Measurements from ENCODE around the gene CSTPP1. TPM values are rescaled to one million over a fixed set of nuclear protein-coding genes. Genes with fewer than 3 reads are reported as not detected.

Gene CSTPP1
- total and polyA plus RNA-seq, 2 of the 8 experiments (the other 6 are each of a cell fraction or from before 2014, with no cell fraction given), result 24.2 to 28.7 TPM

DNA sequence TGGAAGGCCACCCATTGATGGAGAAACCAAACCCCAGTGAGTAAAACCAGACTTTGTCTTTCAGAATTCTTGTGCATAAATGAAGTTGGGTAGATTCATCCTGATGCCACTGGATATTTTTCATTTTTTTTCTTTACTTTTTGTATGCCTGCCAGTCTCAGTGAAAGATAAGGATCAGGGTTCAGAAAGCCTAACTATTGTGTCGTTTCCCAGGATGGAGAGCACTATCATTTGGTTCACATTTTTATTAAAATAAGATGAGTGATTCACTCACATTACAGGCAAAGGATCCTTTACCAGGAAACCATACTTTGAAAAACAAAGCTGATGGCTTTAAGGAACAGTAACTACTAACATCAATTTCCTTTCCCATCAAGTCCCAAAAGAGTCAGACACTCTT, 188.1 kb downstream of the CSTPP1 start:
- no peak overlapping the region for H2BK20ac ChIP-seq (ENCODE audit: low read length)
- no peak overlapping the region for H3K23ac ChIP-seq (ENCODE audit: insufficient read length)
- no peak overlapping the region for H4K5ac ChIP-seq (ENCODE audit: insufficient read length, low read depth, low read length)
- H3K9me3 ChIP-seq (ENCODE audit: insufficient read depth in 2 of 2, low read depth in 1 of 2, low read length in 1 of 2), result no peaks in the 10 kb centered on the region
- no peaks in the 10 kb centered on the region for H3K79me1 ChIP-seq (ENCODE audit: low read depth, low read length)
- peaks cover 0 to 7% (median 1%) of the 10 kb centered on the region in 4 experiments; a peak in 3 of 7 replicates for H3K4me1 ChIP-seq (replicated peaks in 1 of 4; ENCODE audit: control insufficient read depth in 3 of 4, insufficient read depth in 4 of 4, low read length in 3 of 4)
- CTCF ChIA-PET (ENCODE audit: partially characterized antibody), result no interaction called here
- no peaks in the 10 kb centered on the region for H3K36me3 ChIP-seq (ENCODE audit: control insufficient read depth in 2 of 4, insufficient read depth in 4 of 4, low read length in 3 of 4)
- H3K56ac ChIP-seq (replicated peaks; ENCODE audit: insufficient read length, low read depth, low read length), result no peak overlapping the region
- no peak overlapping the region for H2BK12ac ChIP-seq (ENCODE audit: low read depth, low read length)
- H3K4ac ChIP-seq (replicated peaks; ENCODE audit: insufficient read length, low read depth, low read length), result no peak overlapping the region
- H3K9ac ChIP-seq (replicated peaks in 1 of 4; ENCODE audit: extremely low read depth in 1 of 4, low read depth in 3 of 4, low read length in 3 of 4), result no peak overlapping the region
- no peaks in the 10 kb centered on the region for H4K20me1 ChIP-seq (replicated peaks in 1 of 2; ENCODE audit: control insufficient read depth in 1 of 2, insufficient read depth in 2 of 2, low read length in 2 of 2)
- no peak overlapping the region for H3K4me2 ChIP-seq (ENCODE audit: insufficient read depth in 1 of 2, low read depth in 2 of 2, low read length in 2 of 2)
- H3K23me2 ChIP-seq (ENCODE audit: low read depth, low read length), result no peaks in the 10 kb centered on the region
- no peak overlapping the region for H2AFZ ChIP-seq (ENCODE audit: low read length)
- TF ChIP-seq KDM4A (IDR thresholded peaks at IDR 0.05; ENCODE audit: low read depth, low read length, severe bottlenecking) (no peak), CBX5 (IDR thresholded peaks at IDR 0.05; ENCODE audit: low read depth, low read length) (no peak), BRCA1 (IDR thresholded peaks at IDR 0.05; ENCODE audit: low read depth, low read length) (no peak), GABPA (IDR thresholded peaks at IDR 0.05; ENCODE audit: borderline replicate concordance, insufficient read depth, low read length) (no peak), PHF8 (conservative IDR thresholded peaks at IDR 0.05; ENCODE audit: low read depth, low read length) (no peak)
- no peak overlapping the region for H2BK120ac ChIP-seq (replicated peaks; ENCODE audit: low read depth, low read length)
- no peaks in the 10 kb centered on the region for H3K27me3 ChIP-seq (replicated peaks in 1 of 4; ENCODE audit: control insufficient read depth in 3 of 4, extremely low read depth in 1 of 4, insufficient read depth in 3 of 4, low read length in 3 of 4)
- H3K79me2 ChIP-seq (ENCODE audit: control insufficient read depth in 1 of 2, insufficient read depth in 2 of 2, low read length in 2 of 2), result no peaks in the 10 kb centered on the region
- 93% methylated on average over 1 of the region's 1 CpG; no CpG with 5 or more reads in 1 of the 2 experiments for WGBS, 2 experiments (ENCODE audit: extremely low coverage in 1 of 2, insufficient coverage in 1 of 2, insufficient read length in 1 of 2, insufficient replicate concordance in 2 of 2, low coverage in 1 of 2, low lambda C conversion rate in 2 of 2, missing lambda C conversion rate in 1 of 2)
- H2BK5ac ChIP-seq (ENCODE audit: low read depth, low read length), result no peak overlapping the region
- no peak overlapping the region for H3K18ac ChIP-seq (ENCODE audit: extremely low read depth, low read length)
- no peak overlapping the region for H3K14ac ChIP-seq (ENCODE audit: insufficient read length)
- no peak overlapping the region for H3K27ac ChIP-seq (ENCODE audit: low read depth, low read length)
- no peak overlapping the region for H3K4me3 ChIP-seq (ENCODE audit: extremely low read depth in 1 of 4, insufficient read depth in 2 of 4, low read depth in 3 of 4, low read length in 4 of 4)
- no peak for DNase-seq (ENCODE audit: low read depth in 1 of 2, low spot score in 2 of 2)
- no peak overlapping the region for H2AK5ac ChIP-seq (ENCODE audit: low read depth, low read length)
- FAIRE-seq, result no peak
- no peak overlapping the region for H2BK15ac ChIP-seq (ENCODE audit: low read length)
- POLR2A ChIA-PET (ENCODE audit: partially characterized antibody), result interaction anchor here (0.6 kb wide), 1 partner anchor 581 kb away, joined by 3 read pairs; no protein-coding TSS in a partner anchor
- no peak overlapping the region for H4K8ac ChIP-seq (ENCODE audit: extremely low read depth, insufficient read depth, low read length)
- no peak overlapping the region for H4K91ac ChIP-seq (replicated peaks; ENCODE audit: insufficient read length, low read length)
